GM23248 (cell line): ENCODE measurements around the gene MAP1A.

Experiments
- EZH2 ChIP-seq: fragments of 200-600 bp; sonication (generic); IDR thresholded peaks from 2 replicates; pipeline ENCODE4 v1.6.1; 2018; ENCODE audit warnings: antibody characterized with exemption, mild to moderate bottlenecking; ENCODE audit not compliant: insufficient read depth, poor library complexity, severe bottlenecking
- EZH2phosphoT487 ChIP-seq: fragments of 200-600 bp; sonication (generic); IDR thresholded peaks from 2 replicates; pipeline ENCODE4 v1.6.1; 2018; ENCODE audit warnings: antibody characterized with exemption, moderate library complexity, mild to moderate bottlenecking, low read depth; ENCODE audit not compliant: insufficient read depth

DNA sequence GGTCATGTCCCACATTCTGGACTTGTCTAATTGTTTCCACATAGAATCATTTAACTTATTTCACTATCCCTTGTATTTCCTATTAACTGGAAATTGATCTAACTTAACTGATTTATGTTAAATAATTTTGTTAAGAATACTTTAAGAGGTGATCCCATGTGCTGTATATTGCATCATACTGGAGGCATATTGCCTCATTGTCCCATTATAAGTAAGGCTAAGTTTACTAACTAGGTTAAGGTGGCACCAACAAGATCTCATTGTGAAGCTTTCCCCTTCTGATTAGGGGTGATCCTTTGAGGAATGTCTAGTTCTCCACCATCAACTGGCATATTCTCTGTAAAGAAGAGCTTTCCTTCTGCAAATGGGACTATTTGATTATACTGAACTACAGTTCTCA, 24.4 kb downstream of the MAP1A start:
- TF ChIP-seq EZH2phosphoT487 = no peak
- no peak for TF ChIP-seq EZH2
